Activated naive CD4-positive, alpha-beta T cell treated with anti-CD3 and anti-CD28 coated beads, Interleukin-2, amount 50 U/mL, for 16 hours (primary cell): Measurements from ENCODE around the gene MCOLN1.
"Not testable (repeated sequence)": the region's sequence is repeated elsewhere in the genome, so short reads cannot be mapped to it uniquely, and the experiment has no call there.

Source experiments
- DNase-seq: peaks from one replicate; pipeline ENCODE4 v3.0.0-alpha.2; 2020

The MCOLN1 gene

GRCh38 chr19:7526059-7526929, 3.9 kb downstream of the MCOLN1 start:
- DNase-seq, result no peak

GRCh38 chr19:7527516-7528191, 5.2 kb downstream of the MCOLN1 start:
- DNase-seq, result no peak

GRCh38 chr19:7528192-7528519, 5.7 kb downstream of the MCOLN1 start:
- DNase-seq, result no peak

GRCh38 chr19:7528522-7529245, 6.3 kb downstream of the MCOLN1 start:
- no peak for DNase-seq

- DNase-seq, result no peak
Observed at GRCh38 chr19:7529246-7529600, 6.8 kb downstream of the MCOLN1 start.

GRCh38 chr19:7529610-7530490, 7.4 kb downstream of the MCOLN1 start:
- DNase-seq, result no peak

GRCh38 chr19:7533281-7533885, 11.0 kb downstream of the MCOLN1 start:
- no peak for DNase-seq

- peak; percentile 86 for DNase-seq
Observed at GRCh38 chr19:7533925-7534480, 11.6 kb downstream of the MCOLN1 start.

GRCh38 chr19:7534531-7535046, 12.2 kb downstream of the MCOLN1 start:
- peak; percentile 53 for DNase-seq

GRCh38 chr19:7535047-7535997, 12.9 kb downstream of the MCOLN1 start, which contains the start of gene PNPLA6:
TSS of gene PNPLA6 (plus strand) at chr19:7535717. CDS start at chr19:7535789, 72 bp downstream.
- DNase-seq, result peak; percentile 96

- no peak for DNase-seq
Observed at GRCh38 chr19:7535998-7536695, 13.7 kb downstream of the MCOLN1 start.

- not testable (repeated sequence) for DNase-seq
Observed at GRCh38 chr19:7538990-7539389, 16.6 kb downstream of the MCOLN1 start.

- no peak for DNase-seq
Observed at GRCh38 chr19:7539827-7540425, 17.5 kb downstream of the MCOLN1 start.

GRCh38 chr19:7540761-7541474, 18.5 kb downstream of the MCOLN1 start:
- DNase-seq, result peak; percentile 32

GRCh38 chr19:7541475-7541824, 19.0 kb downstream of the MCOLN1 start:
- no peak for DNase-seq

GRCh38 chr19:7541828-7542443, 19.5 kb downstream of the MCOLN1 start:
- DNase-seq, result no peak

- DNase-seq, result no peak
Observed at GRCh38 chr19:7542556-7543348, 20.3 kb downstream of the MCOLN1 start.
